H1 (cell line): ENCODE measurements around the gene LHX8. TPM values are rescaled to one million over a fixed set of nuclear protein-coding genes. Genes with fewer than 3 reads are reported as not detected.

Experiments used
- CTCF ChIA-PET: fragments of 300-600 bp; sonication (Branson Sonifier 250); formaldehyde crosslinking; loops from one replicate; lab custom pipeline; 2021; ENCODE audit not compliant: partially characterized antibody; lab: Charles Lee
- POLR2A ChIA-PET: fragments of 300-600 bp; sonication (Branson Sonifier 250); formaldehyde crosslinking; loops from one replicate; lab custom pipeline; 2021; ENCODE audit warnings: inconsistent platforms; ENCODE audit not compliant: partially characterized antibody; lab: Charles Lee
- DNase-seq, 2 experiments: peaks; one replicate each; pipeline versions ENCODE4 v3.0.0 to v3.0.0-alpha.2; 2010 to 2022; ENCODE audit warnings: low spot score in 2 of 2, low read depth in 1 of 2, mixed read lengths in 1 of 2
- FAIRE-seq: peaks from 2 replicates; lab custom pipeline; 2011; peaks lifted over from hg19 to GRCh38; lab: Jason Lieb, UNC
- H2AFZ ChIP-seq: 2 replicates; pipeline ENCODE4 v1.8.1; 2012; ENCODE audit warnings: low read length, inconsistent platforms
- H2AK5ac ChIP-seq: 2 replicates; pipeline ENCODE4 v1.6.1; 2013; ENCODE audit warnings: low read depth, low read length
- H2BK120ac ChIP-seq: replicated peaks from 2 replicates; pipeline ENCODE3; 2013; ENCODE audit warnings: low read depth, low read length, inconsistent platforms
- H2BK12ac ChIP-seq: 2 replicates; pipeline ENCODE4 v1.6.1; 2013; ENCODE audit warnings: low read depth, low read length
- H2BK15ac ChIP-seq: 2 replicates; pipeline ENCODE4 v1.6.1; 2013; ENCODE audit warnings: low read length
- H2BK20ac ChIP-seq: 2 replicates; pipeline ENCODE4 v1.6.1; 2013; ENCODE audit warnings: low read length
- H2BK5ac ChIP-seq: 2 replicates; pipeline ENCODE4 v1.6.1; 2013; ENCODE audit warnings: low read depth, low read length
- H3K14ac ChIP-seq: 2 replicates; pipeline ENCODE4 v1.6.1; 2013; ENCODE audit warnings: inconsistent platforms; ENCODE audit not compliant: insufficient read length
- H3K18ac ChIP-seq: 2 replicates; pipeline ENCODE4 v1.6.1; 2013; ENCODE audit warnings: low read length; ENCODE audit errors: extremely low read depth
- H3K23ac ChIP-seq: 2 replicates; pipeline ENCODE4 v1.6.1; 2013; ENCODE audit warnings: inconsistent platforms; ENCODE audit not compliant: insufficient read length
- H3K23me2 ChIP-seq: 2 replicates; pipeline ENCODE4 v1.6.1; 2013; ENCODE audit warnings: low read depth, low read length
- H3K27ac ChIP-seq: 2 replicates; pipeline ENCODE4 v1.6.1; 2011; ENCODE audit warnings: low read depth, low read length, inconsistent platforms
- H3K27me3 ChIP-seq, 4 experiments: replicated peaks in 1 of 4; 1 replicate in 1 of 4; 2 replicates in 3 of 4; pipeline versions ENCODE4 v1.6.1 to v1.8.1; 2011 to 2013; ENCODE audit warnings: low read length in 3 of 4, mild to moderate bottlenecking in 3 of 4, inconsistent platforms in 2 of 4, mixed read lengths in 2 of 4, moderate library complexity in 1 of 4; ENCODE audit not compliant: control insufficient read depth in 3 of 4, insufficient read depth in 3 of 4; ENCODE audit errors: extremely low read depth in 1 of 4
- H3K36me3 ChIP-seq, 4 experiments: 2 replicates each; pipeline versions ENCODE4 v1.6.1 to v1.8.1; 2011 to 2013; ENCODE audit warnings: mild to moderate bottlenecking in 4 of 4, low read length in 3 of 4, moderate library complexity in 2 of 4, control low read depth in 1 of 4, inconsistent platforms in 1 of 4; ENCODE audit not compliant: insufficient read depth in 4 of 4, control insufficient read depth in 2 of 4
- H3K4ac ChIP-seq: replicated peaks from 2 replicates; pipeline ENCODE3; 2013; ENCODE audit warnings: low read length, low read depth, mixed read lengths, inconsistent platforms; ENCODE audit not compliant: insufficient read length
- H3K4me1 ChIP-seq, 4 experiments: replicated peaks in 1 of 4; 1 replicate in 1 of 4; 2 replicates in 3 of 4; pipeline versions ENCODE4 v1.6.1 to v1.8.1; 2011 to 2013; ENCODE audit warnings: low read length in 3 of 4, inconsistent platforms in 2 of 4, mixed read lengths in 1 of 4; ENCODE audit not compliant: insufficient read depth in 4 of 4, control insufficient read depth in 3 of 4
- H3K4me2 ChIP-seq, 2 experiments: 2 replicates each; pipeline versions ENCODE4 v1.6.1 to v1.8.1; 2011 to 2013; ENCODE audit warnings: low read depth in 2 of 2, low read length in 2 of 2, control low read depth in 1 of 2, inconsistent platforms in 1 of 2, mild to moderate bottlenecking in 1 of 2; ENCODE audit not compliant: insufficient read depth in 1 of 2
- H3K4me3 ChIP-seq, 4 experiments: fragments of 200-600, 300-600 bp in 1 of 4; sonication (generic), shearing (Covaris generic), sonication (Bioruptor Twin) in 1 of 4; 2 replicates each; pipeline versions ENCODE4 v1.5.1 to v1.8.1; 2011 to 2016; ENCODE audit warnings: low read length in 4 of 4, low read depth in 3 of 4, control low read depth in 2 of 4, inconsistent platforms in 2 of 4, mild to moderate bottlenecking in 2 of 4, mixed read lengths in 1 of 4, moderate library complexity in 1 of 4; ENCODE audit not compliant: insufficient read depth in 2 of 4; ENCODE audit errors: extremely low read depth in 1 of 4
- H3K56ac ChIP-seq: replicated peaks from 2 replicates; pipeline ENCODE3; 2013; ENCODE audit warnings: low read depth, mild to moderate bottlenecking, mixed read lengths, low read length, inconsistent platforms; ENCODE audit not compliant: insufficient read length
- H3K79me1 ChIP-seq: 2 replicates; pipeline ENCODE4 v1.6.1; 2013; ENCODE audit warnings: low read depth, low read length, control low read depth
- H3K79me2 ChIP-seq, 2 experiments: 2 replicates each; pipeline versions ENCODE4 v1.6.1 to v1.8.1; 2012 to 2013; ENCODE audit warnings: low read length in 2 of 2, mild to moderate bottlenecking in 2 of 2, inconsistent platforms in 1 of 2; ENCODE audit not compliant: insufficient read depth in 2 of 2, control insufficient read depth in 1 of 2
- H3K9ac ChIP-seq, 4 experiments: replicated peaks in 1 of 4; 1 replicate in 1 of 4; 2 replicates in 3 of 4; pipeline versions ENCODE4 v1.6.1 to v1.8.1; 2011 to 2013; ENCODE audit warnings: low read depth in 3 of 4, low read length in 3 of 4, control low read depth in 2 of 4, mild to moderate bottlenecking in 2 of 4, moderate library complexity in 2 of 4, inconsistent platforms in 1 of 4; ENCODE audit errors: extremely low read depth in 1 of 4
- H3K9me3 ChIP-seq, 2 experiments: 2 replicates each; pipeline versions ENCODE4 v1.6.1 to v1.8.1; 2012 to 2013; ENCODE audit warnings: mild to moderate bottlenecking in 2 of 2, moderate library complexity in 2 of 2, control low read depth in 1 of 2, inconsistent platforms in 1 of 2, low read depth in 1 of 2, low read length in 1 of 2, mixed read lengths in 1 of 2; ENCODE audit not compliant: insufficient read depth in 2 of 2
- H4K20me1 ChIP-seq, 2 experiments: replicated peaks in 1 of 2; 2 replicates each; pipeline versions ENCODE3 to v1.8.1; 2011 to 2013; ENCODE audit warnings: inconsistent platforms in 2 of 2, low read length in 2 of 2, mild to moderate bottlenecking in 1 of 2; ENCODE audit not compliant: insufficient read depth in 2 of 2, control insufficient read depth in 1 of 2
- H4K5ac ChIP-seq: 2 replicates; pipeline ENCODE4 v1.6.1; 2013; ENCODE audit warnings: low read length, low read depth, mixed read lengths, inconsistent platforms; ENCODE audit not compliant: insufficient read length
- H4K8ac ChIP-seq: 2 replicates; pipeline ENCODE4 v1.8.0; 2013; ENCODE audit warnings: mild to moderate bottlenecking, moderate library complexity, low read length, inconsistent platforms; ENCODE audit not compliant: insufficient read depth; ENCODE audit errors: extremely low read depth
- H4K91ac ChIP-seq: replicated peaks from 2 replicates; pipeline ENCODE3; 2013; ENCODE audit warnings: low read length, mixed read lengths, inconsistent platforms; ENCODE audit not compliant: insufficient read length
- CBX5 ChIP-seq: fragments of 300-800, 300-1000 bp; sonication (generic); IDR thresholded peaks from 2 replicates; pipeline ENCODE4 v1.7.1; 2016; ENCODE audit warnings: antibody characterized with exemption, low read length, low read depth
- EGR1 ChIP-seq: IDR thresholded peaks from 2 replicates; pipeline ENCODE4 v1.6.1; 2011; ENCODE audit warnings: low read depth, low read length, borderline replicate concordance
- EP300 ChIP-seq, 2 experiments: IDR thresholded peaks; 1 replicate in 1 of 2; 2 replicates in 1 of 2; pipeline ENCODE4 v1.6.1; 2011 to 2012; ENCODE audit warnings: low read depth in 2 of 2, low read length in 2 of 2, mild to moderate bottlenecking in 2 of 2, borderline replicate concordance in 1 of 2, inconsistent platforms in 1 of 2, moderate library complexity in 1 of 2
- EZH2 ChIP-seq: fragments of 200-600 bp; sonication (generic); IDR thresholded peaks from 2 replicates; pipeline ENCODE4 v1.7.1; 2012; ENCODE audit warnings: low read depth, mild to moderate bottlenecking, moderate library complexity, low read length, inconsistent platforms; ENCODE audit not compliant: severe bottlenecking
- FOSL1 ChIP-seq: IDR thresholded peaks from 2 replicates; pipeline ENCODE4 v1.6.1; 2011; ENCODE audit warnings: mild to moderate bottlenecking, low read depth, low read length, moderate library complexity; ENCODE audit not compliant: insufficient read depth
- HDAC6 ChIP-seq: IDR thresholded peaks from one replicate; pipeline ENCODE4 v1.7.1; 2012; ENCODE audit warnings: low read depth, mild to moderate bottlenecking, inconsistent platforms, low read length, moderate library complexity
- KDM1A ChIP-seq: fragments of 200-600, 300-600 bp; sonication (generic); IDR thresholded peaks from 2 replicates; pipeline ENCODE4 v1.7.1; 2016; ENCODE audit warnings: mild to moderate bottlenecking, low read length, borderline replicate concordance
- PHF8 ChIP-seq: fragments of 200-600 bp; sonication (generic); conservative IDR thresholded peaks from 2 replicates; pipeline ENCODE4 v1.7.1; 2012; ENCODE audit warnings: low read depth, mild to moderate bottlenecking, inconsistent platforms, low read length, moderate library complexity
- RXRA ChIP-seq: IDR thresholded peaks from 2 replicates; pipeline ENCODE4 v1.6.1; 2011; ENCODE audit warnings: low read depth, mild to moderate bottlenecking, low read length, moderate library complexity; ENCODE audit not compliant: insufficient read depth
- SIN3A ChIP-seq, 2 experiments: IDR thresholded peaks in 1 of 2; conservative IDR thresholded peaks in 1 of 2; 2 replicates each; pipeline ENCODE4 v1.6.1; 2011 to 2012; ENCODE audit warnings: low read length in 2 of 2, improper control_type of control experiment in 1 of 2, low read depth in 1 of 2, mild to moderate bottlenecking in 1 of 2
- YY1 ChIP-seq: IDR thresholded peaks from 2 replicates; pipeline ENCODE4 v1.6.1; 2011; ENCODE audit warnings: low read depth, mild to moderate bottlenecking, low read length
- WGBS, 2 experiments: shearing (Covaris generic) in 1 of 2; methylation state at CpG; one replicate each; pipeline versions ENCODE4 v1.1.6 to v1.1.7; 2013 to 2015; ENCODE audit warnings: low lambda C conversion rate in 2 of 2, mixed read lengths in 2 of 2, inconsistent platforms in 1 of 2, low coverage in 1 of 2, missing lambda C conversion rate in 1 of 2; ENCODE audit not compliant: insufficient replicate concordance in 2 of 2, insufficient coverage in 1 of 2, insufficient read length in 1 of 2; ENCODE audit errors: extremely low coverage in 1 of 2, missing lambda C conversion rate in 1 of 2; 5-methylcytosine and 5-hydroxymethylcytosine counted together
- polyA plus RNA-seq, 7 experiments: library from polyadenylated mRNA; depleted of rRNA in 3 of 7; stranded (reverse) in 5 of 7; unstranded in 2 of 7; fragments of >200 nt in 5 of 7; fragments of 200-250 nt in 2 of 7; gene quantifications; 1 replicate in 5 of 7; 2 replicates in 1 of 7; 4 replicates in 1 of 7; pipeline versions ENCODE4 v1.2.1 to v1.2.3, GENCODE V29; 2011 to 2013; ENCODE audit warnings: missing spikeins in 2 of 7, mixed read lengths in 2 of 7
- total RNA-seq: library from RNA; stranded (reverse); fragmentation: NEBNext Ultra II Directional; extraction: Animal tissue kit (Norgen Biotek cat#: 25700); gene quantifications from 2 replicates; pipeline ENCODE4 v1.2.1, GENCODE V29; 2021
- TF ChIP-seq, protein P1 (sequence below): IDR thresholded peaks from 2 replicates; pipeline ENCODE4 v1.6.1; 2012; ENCODE audit warnings: inconsistent platforms
- TF ChIP-seq, protein P2 (sequence below): IDR thresholded peaks from 2 replicates; pipeline ENCODE4 v1.6.1; 2011; ENCODE audit warnings: low read depth, mild to moderate bottlenecking, low read length; ENCODE audit not compliant: insufficient read depth

Gene LHX8
- total and polyA plus RNA-seq, 2 of the 8 experiments (the other 6 are each of a cell fraction or from before 2014, with no cell fraction given) = 0.50 to 1.2 TPM

DNA sequence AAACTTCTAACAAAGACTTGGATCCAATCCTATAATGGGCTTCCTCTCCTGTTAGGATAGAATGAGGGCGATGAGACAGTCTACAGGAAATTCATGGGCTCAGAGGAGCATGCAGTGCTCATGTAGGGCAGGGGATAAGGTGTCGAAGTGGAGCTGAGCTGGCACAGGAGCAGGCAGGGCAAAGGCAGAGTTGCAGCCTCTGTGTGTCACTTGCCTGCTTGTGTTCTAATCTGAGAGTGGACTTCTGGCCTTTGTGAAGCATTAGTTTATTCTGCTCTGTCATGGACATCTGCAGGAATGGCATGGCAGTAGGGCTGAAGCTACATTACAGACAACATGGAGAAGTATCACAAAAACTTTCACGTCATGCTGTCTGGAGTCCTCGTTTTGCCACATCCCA is 32.6 kb downstream of the LHX8 start:
- Histone ChIP-seq H4K20me1 (no peaks in the 10 kb centered on the region), H4K8ac (no peak overlapping the region), H3K4me2 (no peak overlapping the region), H2BK120ac (no peak overlapping the region), H3K23ac (no peak overlapping the region), H3K79me2 (no peaks in the 10 kb centered on the region), H2BK15ac (no peak overlapping the region), H2BK20ac (no peak overlapping the region), H3K14ac (no peak overlapping the region), H3K56ac (no peak overlapping the region), H3K4me1 (peaks cover 0 to 2% (median 0%) of the 10 kb centered on the region in 4 experiments; a peak in 1 of 7 replicates), H3K79me1 (no peaks in the 10 kb centered on the region), H3K18ac (no peak overlapping the region), H2BK5ac (no peak overlapping the region), H2BK12ac (no peak overlapping the region), H3K9me3 (no peaks in the 10 kb centered on the region), H4K5ac (no peak overlapping the region), H3K4ac (no peak overlapping the region), H3K27ac (no peak overlapping the region), H3K4me3 (no peak overlapping the region), H3K9ac (no peak overlapping the region), H2AK5ac (no peak overlapping the region), H3K36me3 (no peaks in the 10 kb centered on the region), H3K27me3 (no peaks in the 10 kb centered on the region), H2AFZ (no peak overlapping the region), H3K23me2 (no peaks in the 10 kb centered on the region; the same call in 1 of the 2 replicates), H4K91ac (no peak overlapping the region)
- 89% methylated on average over 4 of the region's 4 CpGs; no CpG with 5 or more reads in 1 of the 2 experiments for WGBS, 2 experiments
- CTCF ChIA-PET = no interaction called here
- DNase-seq = no peak
- POLR2A ChIA-PET = no interaction called here
- no peak for FAIRE-seq
- TF ChIP-seq EZH2 (no peak), FOSL1 (no peak), YY1 (no peak), KDM1A (no peak), HDAC6 (no peak), EGR1 (no peak), EP300 (IDR thresholded peaks at IDR 0.05; ENCODE audit: borderline replicate concordance in 1 of 2, low read depth in 2 of 2, low read length in 2 of 2) (no peak), SIN3A (conservative IDR thresholded peaks at IDR 0.05 in 1 of 2, IDR thresholded peaks at IDR 0.05 in 1 of 2; ENCODE audit: low read depth in 1 of 2, low read length in 2 of 2) (no peak), RXRA (no peak), PHF8 (no peak), CBX5 (no peak)
- TF ChIP-seq, protein P1, sequence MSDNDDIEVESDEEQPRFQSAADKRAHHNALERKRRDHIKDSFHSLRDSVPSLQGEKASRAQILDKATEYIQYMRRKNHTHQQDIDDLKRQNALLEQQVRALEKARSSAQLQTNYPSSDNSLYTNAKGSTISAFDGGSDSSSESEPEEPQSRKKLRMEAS = no peak
- TF ChIP-seq, protein P2, sequence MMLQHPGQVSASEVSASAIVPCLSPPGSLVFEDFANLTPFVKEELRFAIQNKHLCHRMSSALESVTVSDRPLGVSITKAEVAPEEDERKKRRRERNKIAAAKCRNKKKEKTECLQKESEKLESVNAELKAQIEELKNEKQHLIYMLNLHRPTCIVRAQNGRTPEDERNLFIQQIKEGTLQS = no peak
